Endothelial cell of umbilical vein (primary cell): ENCODE measurements around the gene CTDSP1.

Experiments used
- CTCF ChIP-seq, 2 donors: IDR thresholded peaks; 1 replicate in 1 of 2; 2 replicates in 1 of 2; pipeline ENCODE4 v1.5.1; 2011; ENCODE audit warnings: low read length in 2 of 2, mild to moderate bottlenecking in 2 of 2, moderate library complexity in 2 of 2, control low read depth in 1 of 2, inconsistent platforms in 1 of 2, low read depth in 1 of 2; ENCODE audit not compliant: insufficient read depth in 1 of 2; ENCODE audit errors: extremely low read depth in 1 of 2
- EZH2 ChIP-seq: IDR thresholded peaks from 2 replicates; pipeline ENCODE4 v1.6.1; 2012; ENCODE audit warnings: borderline replicate concordance, low read depth, mild to moderate bottlenecking, moderate library complexity, low read length, inconsistent platforms; ENCODE audit not compliant: severe bottlenecking
- FOS ChIP-seq: IDR thresholded peaks from 2 replicates; pipeline ENCODE4 v1.6.1; 2011; ENCODE audit warnings: mild to moderate bottlenecking, low read length, moderate library complexity, borderline replicate concordance; ENCODE audit not compliant: insufficient read depth
- GATA2 ChIP-seq: IDR thresholded peaks from 2 replicates; pipeline ENCODE4 v1.7.0; 2011; ENCODE audit warnings: low read depth, mild to moderate bottlenecking, moderate library complexity, mixed read lengths, low read length; ENCODE audit not compliant: insufficient read length, insufficient read depth
- JUN ChIP-seq: IDR thresholded peaks from 2 replicates; pipeline ENCODE4 v1.6.1; 2011; ENCODE audit warnings: borderline replicate concordance, low read depth; ENCODE audit not compliant: insufficient read length, insufficient read depth
- MAX ChIP-seq: IDR thresholded peaks from 2 replicates; pipeline ENCODE4 v1.6.1; 2011; ENCODE audit not compliant: insufficient read depth, insufficient read length
- MYC ChIP-seq: IDR thresholded peaks from one replicate; pipeline ENCODE4 v1.6.1; 2011; ENCODE audit warnings: mild to moderate bottlenecking, low read depth, low read length
- POLR2A ChIP-seq: IDR thresholded peaks from 2 replicates; pipeline ENCODE4 v1.6.1; 2012; ENCODE audit warnings: low read depth, mild to moderate bottlenecking, control low read depth, low read length
- POLR2AphosphoS5 ChIP-seq: IDR thresholded peaks from 2 replicates; pipeline ENCODE4 v1.6.1; 2012; ENCODE audit warnings: low read depth, mild to moderate bottlenecking, control low read depth, low read length, moderate library complexity; ENCODE audit not compliant: insufficient read depth

DNA sequence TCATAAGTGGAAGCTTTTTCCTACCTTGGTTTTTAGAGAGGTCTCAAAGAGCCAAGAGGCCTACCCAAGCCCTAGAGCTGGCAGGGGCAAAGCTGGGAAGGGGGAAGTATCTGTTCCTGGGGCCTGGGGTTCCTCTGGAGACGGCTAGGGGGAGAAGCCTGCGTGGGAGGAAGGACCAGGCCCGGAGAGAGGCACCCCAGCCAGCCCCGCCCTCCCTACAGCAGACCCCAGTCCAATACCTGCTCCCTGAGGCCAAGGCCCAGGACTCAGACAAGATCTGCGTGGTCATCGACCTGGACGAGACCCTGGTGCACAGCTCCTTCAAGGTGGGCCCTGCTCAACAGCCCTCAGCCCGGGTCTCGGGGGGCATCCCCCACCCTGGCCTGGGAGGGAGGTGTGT lies 2.2 kb downstream of the CTDSP1 start:
- no peak for TF ChIP-seq CTCF (IDR thresholded peaks at IDR 0.05; ENCODE audit: extremely low read depth in 1 of 2, insufficient read depth in 1 of 2, low read depth in 1 of 2, low read length in 2 of 2)
- no peak for TF ChIP-seq MYC
- no peak for TF ChIP-seq JUN
- no peak for TF ChIP-seq EZH2
- TF ChIP-seq POLR2AphosphoS5 = no peak
- no peak for TF ChIP-seq POLR2A
- no peak for TF ChIP-seq MAX
- no peak for TF ChIP-seq FOS
- no peak for TF ChIP-seq GATA2
